Activated naive CD4-positive, alpha-beta T cell treated with anti-CD3 and anti-CD28 coated beads, Interleukin-2, amount 50 U/mL, for 24 hours (primary cell): ENCODE measurements around the gene IP6K1.
A peak's percentile ranks its signal among the peaks of the same experiment; 100 is the strongest.

Experiments used
- H3K27ac Mint-ChIP-seq: one replicate; pipeline ENCODE4 v1.8.0; 2021; ENCODE audit warnings: mild to moderate bottlenecking, mixed read lengths
- H3K27me3 Mint-ChIP-seq: one replicate; pipeline ENCODE4 v1.8.0; 2021; ENCODE audit warnings: mixed read lengths
- H3K36me3 Mint-ChIP-seq: one replicate; pipeline ENCODE4 v1.8.0; 2021; ENCODE audit warnings: mixed read lengths
- H3K4me1 Mint-ChIP-seq: one replicate; pipeline ENCODE4 v1.8.0; 2021; ENCODE audit warnings: mixed read lengths
- H3K4me3 Mint-ChIP-seq: one replicate; pipeline ENCODE4 v1.8.0; 2021; ENCODE audit warnings: mild to moderate bottlenecking, mixed read lengths
- H3K9me3 Mint-ChIP-seq: one replicate; pipeline ENCODE4 v1.8.0; 2021; ENCODE audit warnings: mixed read lengths

Gene IP6K1

DNA sequence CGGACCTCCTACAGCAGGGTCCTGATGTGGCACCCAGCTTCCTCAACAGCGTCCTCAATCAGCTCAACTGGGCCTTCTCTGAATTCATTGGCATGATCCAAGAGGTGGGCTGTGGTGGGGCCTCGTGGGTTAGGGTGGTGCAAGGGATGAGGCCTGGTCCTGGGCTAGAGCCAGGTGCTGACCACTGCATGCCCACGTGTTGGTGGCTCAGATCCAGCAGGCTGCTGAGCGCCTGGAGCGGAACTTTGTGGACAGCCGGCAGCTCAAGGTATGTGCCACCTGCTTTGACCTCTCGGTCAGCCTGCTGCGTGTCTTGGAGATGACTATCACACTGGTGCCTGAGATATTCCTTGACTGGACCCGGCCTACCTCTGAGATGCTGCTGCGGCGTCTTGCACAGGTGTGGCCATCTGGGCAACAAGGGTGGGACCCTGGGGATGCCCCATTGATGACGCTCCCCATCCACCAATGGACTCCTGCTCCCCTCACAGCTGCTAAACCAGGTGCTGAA, 70.7 kb downstream of the IP6K1 start:
- Mint-ChIP-seq H3K36me3 (peaks cover 2% of the 10 kb centered on the region), H3K4me3 (no peak overlapping the region), H3K9me3 (no peaks in the 10 kb centered on the region), H3K27me3 (no peaks in the 10 kb centered on the region), H3K4me1 (peaks cover 19% of the 10 kb centered on the region), H3K27ac (no peak overlapping the region)

DNA sequence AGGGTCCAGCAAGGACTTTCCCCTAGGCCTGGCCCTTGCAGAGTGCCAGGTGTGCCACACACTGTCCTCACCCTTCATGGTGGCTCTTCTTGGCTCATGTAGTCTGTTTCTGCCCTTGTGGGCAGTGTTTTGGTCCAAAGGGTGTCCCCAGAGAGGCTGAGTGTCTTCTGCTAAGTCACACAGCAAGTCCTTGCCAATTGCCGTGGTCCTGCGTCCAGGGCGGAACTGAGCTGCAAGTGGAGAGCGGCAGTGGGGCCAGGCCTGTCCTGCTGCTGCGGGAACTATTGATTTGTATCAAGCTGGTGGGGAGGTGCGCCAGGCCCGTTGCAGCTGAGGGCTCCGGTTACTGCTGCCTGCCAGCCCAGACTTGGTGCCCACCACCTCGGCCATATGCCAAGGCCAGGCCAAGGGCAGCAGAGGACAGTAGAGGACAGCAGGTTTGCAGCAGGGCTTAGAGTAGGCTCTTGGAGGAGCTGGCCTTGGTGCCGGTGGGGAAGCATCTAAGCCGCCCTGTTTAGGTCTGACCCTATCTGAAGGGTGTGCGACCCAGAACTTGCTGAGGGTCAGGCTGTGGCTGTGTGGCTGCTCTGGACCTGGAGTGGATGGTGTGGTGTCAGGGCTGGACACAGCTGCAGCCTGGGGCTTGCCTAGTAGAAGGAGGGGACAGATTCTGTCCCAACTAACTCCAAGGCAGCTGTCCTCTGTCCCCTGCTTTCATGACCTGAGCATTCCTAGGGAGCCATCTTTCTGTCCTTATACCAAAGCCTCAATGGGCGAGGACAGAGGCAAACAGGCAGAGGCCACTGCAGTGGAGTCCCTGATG, 71.4 kb downstream of the IP6K1 start:
- Mint-ChIP-seq H3K36me3 (peaks cover 2% of the 10 kb centered on the region), H3K4me3 (no peak overlapping the region), H3K27me3 (no peaks in the 10 kb centered on the region), H3K9me3 (no peaks in the 10 kb centered on the region), H3K4me1 (peaks cover 19% of the 10 kb centered on the region), H3K27ac (no peak overlapping the region)

DNA sequence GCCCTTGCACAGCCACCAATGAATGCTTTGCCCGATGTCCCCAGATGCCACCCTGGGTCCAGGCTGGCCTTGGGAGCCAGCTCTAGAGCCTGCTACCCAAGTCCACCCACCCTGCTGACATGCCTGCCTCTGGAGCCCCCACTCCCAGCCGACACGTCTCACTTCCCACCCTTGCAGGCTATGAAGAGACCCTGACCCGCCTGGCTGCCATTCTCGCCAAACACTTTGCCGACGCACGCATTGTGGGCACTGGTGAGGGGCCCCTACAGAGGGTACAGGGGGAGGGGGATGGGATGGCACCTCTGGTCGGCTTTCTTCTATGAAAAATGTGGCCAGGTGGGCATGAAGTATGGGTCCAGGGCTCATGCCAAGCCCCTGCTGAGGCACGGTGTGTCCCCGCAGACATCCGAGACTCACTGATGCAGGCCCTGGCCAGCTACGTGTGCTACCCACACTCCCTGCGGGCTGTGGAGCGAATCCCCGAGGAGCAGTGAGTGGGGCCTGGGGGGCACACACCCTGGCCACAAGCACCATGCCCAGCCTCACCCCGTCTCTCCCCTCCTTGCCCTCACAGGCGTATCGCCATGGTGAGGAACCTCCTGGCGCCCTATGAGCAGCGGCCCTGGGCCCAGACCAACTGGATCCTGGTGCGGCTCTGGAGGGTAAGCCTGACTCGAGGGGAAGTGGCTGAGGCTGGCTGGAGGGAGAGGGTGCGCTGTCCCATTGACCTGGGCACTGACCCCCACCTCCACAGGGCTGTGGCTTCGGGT, 72.8 kb downstream of the IP6K1 start:
- Mint-ChIP-seq H3K9me3 (no peaks in the 10 kb centered on the region), H3K27me3 (no peaks in the 10 kb centered on the region), H3K36me3 (peaks cover 2% of the 10 kb centered on the region), H3K4me1 (peaks cover 5% of the 10 kb centered on the region), H3K27ac (no peak overlapping the region), H3K4me3 (no peak overlapping the region)

DNA sequence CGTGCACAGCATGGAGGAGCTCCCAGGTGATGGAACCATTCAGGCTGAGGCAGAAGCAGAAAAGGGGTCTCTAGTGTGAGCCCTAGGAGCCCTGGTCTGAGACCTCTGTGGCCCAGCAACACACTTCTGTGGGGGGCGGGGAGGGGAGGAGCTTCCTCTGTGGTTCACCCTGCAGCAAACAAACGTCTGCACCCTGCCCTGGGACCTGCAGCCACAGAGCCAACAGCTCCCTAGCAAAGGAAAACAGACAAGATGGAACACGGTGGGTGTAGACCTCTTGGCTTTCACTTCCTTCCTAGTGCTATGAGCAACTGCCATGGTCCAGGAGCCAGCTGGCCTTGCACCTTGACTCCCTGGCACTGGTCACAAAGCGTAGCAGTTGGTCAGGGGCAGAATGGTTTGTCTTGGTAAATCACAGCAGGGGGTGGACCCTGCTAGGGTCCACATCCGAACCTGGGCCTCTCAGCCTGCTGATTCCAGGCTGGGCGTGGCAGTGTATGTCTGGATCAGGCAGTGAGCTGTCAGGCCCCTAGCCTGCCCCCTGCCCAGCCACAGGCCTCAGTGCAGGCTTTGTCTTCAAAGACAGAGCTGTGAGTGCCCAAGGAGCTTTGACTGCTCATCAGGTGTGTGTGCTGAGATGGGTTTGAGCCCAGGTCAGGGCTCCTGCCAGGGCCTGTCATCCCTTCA, 73.6 kb downstream of the IP6K1 start:
- Mint-ChIP-seq H3K4me1 (peaks cover 3% of the 10 kb centered on the region), H3K9me3 (no peaks in the 10 kb centered on the region), H3K36me3 (peaks cover 3% of the 10 kb centered on the region)

DNA sequence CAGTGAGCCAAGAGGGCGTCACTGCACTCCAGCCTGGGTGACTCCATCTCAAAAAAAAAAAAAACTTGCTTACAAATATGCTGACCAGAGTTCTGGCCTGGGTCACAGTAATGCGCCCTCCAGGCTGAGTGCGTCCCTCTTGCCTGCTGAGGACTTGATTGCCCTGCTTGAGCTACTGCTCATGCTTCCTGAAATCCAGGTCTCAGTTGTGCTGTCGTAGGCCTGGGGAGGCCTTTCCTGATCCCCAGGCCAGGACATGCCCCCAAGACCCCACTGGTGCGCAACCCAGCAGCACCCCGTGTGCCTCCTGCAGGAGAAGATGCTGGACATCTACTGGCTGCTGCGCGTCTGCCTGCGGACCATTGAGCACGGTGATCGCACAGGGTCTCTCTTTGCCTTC, 74.2 kb downstream of the IP6K1 start:
- Mint-ChIP-seq H3K27ac (no peak overlapping the region), H3K36me3 (peaks cover 5% of the 10 kb centered on the region), H3K4me3 (no peak overlapping the region), H3K4me1 (peaks cover 3% of the 10 kb centered on the region), H3K27me3 (no peaks in the 10 kb centered on the region), H3K9me3 (no peaks in the 10 kb centered on the region)

More for the DNA sequence above, 73.6 kb downstream of the IP6K1 start:
- Mint-ChIP-seq H3K27me3 (no peaks in the 10 kb centered on the region), H3K27ac (no peak overlapping the region), H3K4me3 (no peak overlapping the region)

DNA sequence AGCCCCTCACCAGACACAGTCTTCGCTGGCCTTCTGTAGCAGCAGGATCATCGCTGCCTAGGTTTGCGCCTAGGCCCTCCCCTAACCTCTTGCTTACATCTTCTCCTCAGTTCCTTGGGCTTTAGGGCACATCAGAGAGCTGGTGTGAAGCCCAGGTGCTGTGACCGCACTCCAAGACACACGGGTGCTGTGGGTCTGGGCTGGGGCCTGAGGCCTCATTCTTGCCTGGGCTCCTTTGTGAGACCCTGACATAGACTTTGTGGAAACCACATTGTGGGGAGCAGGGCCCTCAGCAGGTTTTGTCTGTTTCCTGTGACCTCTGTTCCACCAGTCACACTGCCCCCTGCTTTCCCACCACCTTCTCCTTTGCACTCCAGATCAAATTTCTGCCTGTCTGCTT, 74.9 kb downstream of the IP6K1 start:
- H3K9me3 Mint-ChIP-seq, result no peaks in the 10 kb centered on the region
- H3K4me3 Mint-ChIP-seq, result no peak overlapping the region
- peaks cover 5% of the 10 kb centered on the region for H3K36me3 Mint-ChIP-seq
- H3K4me1 Mint-ChIP-seq, result peaks cover 3% of the 10 kb centered on the region
- no peak overlapping the region for H3K27ac Mint-ChIP-seq
- no peaks in the 10 kb centered on the region for H3K27me3 Mint-ChIP-seq

DNA sequence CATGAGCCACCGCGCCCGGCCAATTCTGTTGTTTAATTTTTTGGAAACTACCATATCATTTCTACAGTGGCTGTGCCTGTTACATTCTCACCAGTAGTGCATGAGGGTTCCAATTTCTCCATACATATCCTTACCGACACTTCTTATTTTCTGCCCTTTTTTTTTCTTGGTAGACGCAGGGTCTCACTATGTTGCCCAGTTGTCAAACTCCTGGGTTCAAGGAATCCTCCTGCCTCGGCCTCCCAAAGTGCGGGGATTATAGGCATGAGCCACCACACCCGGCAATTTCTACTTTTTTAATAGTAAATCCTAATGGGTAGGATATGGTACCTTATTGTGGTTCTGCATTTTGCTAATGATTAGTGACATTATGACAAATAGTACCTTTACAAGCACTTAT, 76.5 kb downstream of the IP6K1 start:
- peaks cover 3% of the 10 kb centered on the region for H3K4me1 Mint-ChIP-seq
- H3K9me3 Mint-ChIP-seq, result no peaks in the 10 kb centered on the region
- H3K36me3 Mint-ChIP-seq, result peaks cover 5% of the 10 kb centered on the region
- H3K4me3 Mint-ChIP-seq, result no peak overlapping the region
- no peaks in the 10 kb centered on the region for H3K27me3 Mint-ChIP-seq
- peak overlapping the region; percentile 30 for H3K27ac Mint-ChIP-seq

DNA sequence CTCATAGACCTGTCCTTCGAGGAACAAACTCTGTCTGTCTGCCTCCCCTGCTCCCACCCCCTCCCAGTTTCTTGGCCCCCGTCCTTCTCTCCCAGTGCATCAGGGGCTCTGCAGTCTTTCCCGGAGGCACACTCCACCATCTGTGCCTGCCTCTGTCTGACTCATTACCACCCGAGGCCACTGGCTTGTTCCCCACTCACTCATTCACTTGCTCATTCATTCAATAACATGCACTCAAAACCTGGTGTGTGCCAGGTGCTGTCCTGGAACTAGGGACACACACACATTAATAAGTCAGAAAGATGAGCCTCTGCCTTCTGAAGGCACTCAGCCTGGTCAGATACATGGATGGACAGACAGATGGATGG, 79.2 kb downstream of the IP6K1 start:
- no peaks in the 10 kb centered on the region for H3K27me3 Mint-ChIP-seq

DNA sequence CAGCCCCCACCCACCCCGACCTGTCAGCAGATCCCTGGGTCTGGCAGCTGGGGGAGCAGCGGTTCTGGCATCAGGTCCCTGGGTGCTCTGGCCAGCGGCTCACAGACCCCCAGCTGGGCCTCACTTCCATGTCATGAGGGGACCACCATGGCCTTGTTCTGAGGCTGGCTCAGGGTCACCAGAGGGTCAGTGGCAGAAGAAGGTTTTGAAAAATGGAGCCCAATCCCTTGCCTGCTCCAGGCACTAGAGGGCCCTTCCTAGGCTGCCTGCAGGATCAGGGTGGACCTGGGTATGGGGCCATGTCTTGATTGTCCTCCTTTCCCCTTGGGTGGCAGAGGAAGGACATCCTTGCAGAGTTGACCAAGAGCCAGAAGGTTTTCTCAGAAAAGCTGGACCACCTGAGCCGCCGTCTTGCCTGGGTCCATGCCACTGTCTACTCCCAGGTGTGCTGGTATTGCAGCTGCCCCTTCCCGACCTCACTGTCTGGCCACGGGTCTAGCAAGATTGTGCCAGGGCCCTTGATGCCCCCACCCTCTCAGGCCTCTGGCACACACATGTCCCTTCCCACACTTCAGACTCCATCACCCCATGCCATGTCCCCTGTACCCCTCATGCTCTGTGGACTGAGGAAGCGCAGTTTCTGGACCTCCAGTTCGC, 79.8 kb downstream of the IP6K1 start:
- Mint-ChIP-seq H3K27ac (no peak overlapping the region), H3K4me3 (no peak overlapping the region), H3K36me3 (peaks cover 5% of the 10 kb centered on the region), H3K4me1 (peaks cover 3% of the 10 kb centered on the region), H3K27me3 (no peaks in the 10 kb centered on the region), H3K9me3 (no peaks in the 10 kb centered on the region)

More for the DNA sequence above, 79.2 kb downstream of the IP6K1 start:
- Mint-ChIP-seq H3K27ac (no peak overlapping the region), H3K4me3 (no peak overlapping the region), H3K36me3 (peaks cover 5% of the 10 kb centered on the region), H3K9me3 (no peaks in the 10 kb centered on the region), H3K4me1 (peaks cover 3% of the 10 kb centered on the region)

DNA sequence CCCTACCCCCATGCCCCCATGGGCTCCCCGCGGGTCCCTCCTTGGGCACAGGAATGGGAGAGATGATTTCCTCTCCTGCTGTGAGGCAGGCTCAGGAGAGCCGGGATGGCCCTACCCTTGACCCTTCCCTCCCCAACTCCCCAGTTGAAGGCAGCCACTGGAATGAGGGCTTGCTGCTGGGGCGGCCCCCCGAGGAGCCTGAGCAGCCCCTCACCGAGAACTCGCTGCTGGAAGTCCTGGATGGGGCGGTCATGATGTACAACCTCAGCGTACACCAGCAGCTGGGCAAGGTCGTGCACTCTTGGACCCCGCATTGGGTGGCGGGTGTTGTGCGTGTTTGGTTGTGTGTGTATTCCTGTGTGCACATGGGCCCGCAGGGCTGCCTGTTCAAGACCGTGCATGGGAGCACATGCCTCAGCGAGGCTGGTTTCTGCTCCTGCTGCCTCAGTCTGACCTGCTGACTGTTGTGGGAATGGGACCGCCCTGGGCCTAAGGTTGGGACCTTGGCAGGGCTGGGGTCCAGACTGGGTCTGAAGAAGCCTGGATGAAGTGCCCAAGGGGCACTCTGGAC, 80.9 kb downstream of the IP6K1 start:
- H3K36me3 Mint-ChIP-seq, result peaks cover 4% of the 10 kb centered on the region
- no peaks in the 10 kb centered on the region for H3K27me3 Mint-ChIP-seq
- no peaks in the 10 kb centered on the region for H3K4me1 Mint-ChIP-seq
- H3K4me3 Mint-ChIP-seq, result no peak overlapping the region
- no peak overlapping the region for H3K27ac Mint-ChIP-seq
- no peaks in the 10 kb centered on the region for H3K9me3 Mint-ChIP-seq

DNA sequence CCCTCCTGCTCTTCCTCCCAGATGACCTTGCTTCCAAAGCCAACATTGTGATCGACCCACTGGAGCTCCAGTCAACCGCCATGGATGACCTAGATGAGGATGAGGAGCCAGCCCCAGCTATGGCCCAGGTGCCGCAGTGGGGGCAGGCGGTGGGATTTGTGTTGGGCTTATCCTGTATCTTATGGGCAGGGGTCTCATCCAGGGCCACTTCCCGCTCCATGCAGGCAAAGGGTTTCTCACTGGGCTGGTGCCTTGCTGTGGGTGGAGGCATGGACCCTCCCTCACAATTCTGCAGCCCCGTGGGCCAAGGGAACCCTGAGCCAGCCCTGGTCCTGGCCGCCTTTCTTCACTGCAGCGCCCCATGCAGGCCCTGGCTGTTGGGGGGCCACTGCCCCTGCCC, 81.7 kb downstream of the IP6K1 start:
- Mint-ChIP-seq H3K4me3 (no peak overlapping the region), H3K9me3 (no peaks in the 10 kb centered on the region), H3K27me3 (no peaks in the 10 kb centered on the region), H3K36me3 (peaks cover 4% of the 10 kb centered on the region), H3K4me1 (no peaks in the 10 kb centered on the region), H3K27ac (no peak overlapping the region)

DNA sequence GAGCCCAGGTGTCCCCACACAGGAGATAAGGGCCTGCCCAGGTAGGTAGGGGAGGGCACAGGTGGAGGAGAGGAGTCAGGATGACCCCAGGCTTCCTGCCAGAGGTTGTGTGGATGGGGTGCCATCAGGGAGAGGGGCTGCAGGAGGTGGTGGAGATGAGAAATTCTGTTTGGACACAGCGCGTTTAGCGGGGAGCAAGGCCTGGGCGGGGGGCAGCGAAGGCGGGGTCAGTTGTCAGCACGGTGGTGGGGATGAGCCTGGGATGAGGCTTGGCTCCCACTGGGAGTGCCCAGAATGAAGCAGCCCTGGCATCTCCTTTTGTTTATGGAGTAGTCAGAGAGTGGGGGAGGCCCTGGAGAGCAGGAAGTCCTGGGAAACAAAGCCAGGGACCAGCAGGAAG, 82.4 kb downstream of the IP6K1 start:
- H3K27me3 Mint-ChIP-seq, result no peaks in the 10 kb centered on the region
- H3K27ac Mint-ChIP-seq, result no peak overlapping the region
- no peak overlapping the region for H3K4me3 Mint-ChIP-seq
- no peaks in the 10 kb centered on the region for H3K4me1 Mint-ChIP-seq
- no peaks in the 10 kb centered on the region for H3K9me3 Mint-ChIP-seq
- H3K36me3 Mint-ChIP-seq, result peaks cover 4% of the 10 kb centered on the region

DNA sequence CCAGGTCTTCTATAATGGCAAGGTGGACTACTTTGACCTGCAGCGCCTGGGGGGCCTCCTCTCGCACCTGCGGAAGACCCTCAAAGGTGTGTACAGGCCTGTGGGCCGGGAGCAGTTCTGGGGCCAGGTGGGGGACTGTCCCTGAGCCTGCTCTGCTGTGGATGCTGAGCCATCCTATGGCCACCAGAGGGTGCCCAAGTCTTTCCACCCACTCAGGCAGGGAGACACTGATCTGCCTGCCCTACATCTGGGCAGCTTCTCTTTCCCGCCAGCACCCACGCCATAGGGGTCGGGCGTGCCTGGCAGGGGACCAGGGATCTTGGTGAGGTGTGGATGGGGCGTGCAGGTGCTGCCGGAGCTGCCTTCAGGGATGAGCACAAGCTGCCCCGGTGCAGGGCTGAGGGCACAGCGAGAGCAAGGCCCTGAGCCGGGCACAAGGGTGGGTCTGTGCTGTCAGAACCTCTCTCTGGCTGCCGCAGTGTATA, 82.9 kb downstream of the IP6K1 start:
- H3K4me3 Mint-ChIP-seq, result no peak overlapping the region
- H3K27ac Mint-ChIP-seq, result no peak overlapping the region
- H3K36me3 Mint-ChIP-seq, result peaks cover 3% of the 10 kb centered on the region
- H3K4me1 Mint-ChIP-seq, result no peaks in the 10 kb centered on the region
- no peaks in the 10 kb centered on the region for H3K27me3 Mint-ChIP-seq
- no peaks in the 10 kb centered on the region for H3K9me3 Mint-ChIP-seq

DNA sequence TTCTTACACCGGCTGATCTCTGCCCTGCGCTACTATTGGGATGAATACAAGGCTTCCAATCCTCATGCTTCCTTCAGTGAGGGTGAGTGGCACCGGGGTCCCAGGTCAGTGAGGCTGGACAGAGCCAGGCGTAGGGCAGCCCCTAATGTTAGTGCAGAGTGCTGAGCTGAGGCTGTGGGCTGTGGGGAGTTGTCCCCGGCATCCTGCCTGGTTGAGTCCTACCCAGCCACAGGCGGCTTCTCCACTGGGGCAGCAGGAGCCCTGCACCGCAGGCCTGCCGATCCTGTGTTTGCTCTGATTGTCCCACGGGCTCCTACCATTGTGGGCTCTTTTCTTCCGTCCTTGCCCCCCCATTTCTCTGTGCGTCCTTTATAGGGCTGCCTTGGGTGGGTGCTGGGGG, 83.7 kb downstream of the IP6K1 start:
- Mint-ChIP-seq H3K27ac (no peak overlapping the region), H3K36me3 (peaks cover 2% of the 10 kb centered on the region), H3K4me3 (no peak overlapping the region), H3K27me3 (no peaks in the 10 kb centered on the region), H3K4me1 (no peaks in the 10 kb centered on the region), H3K9me3 (no peaks in the 10 kb centered on the region)
